Brain microvascular endothelial cell (primary cell): Measurements from ENCODE around the gene RAD9A.

Source experiments
- DNase-seq: peaks from one replicate; pipeline ENCODE4 v3.0.0-alpha.2; 2020
- H3K27ac ChIP-seq: fragments of 250-450 bp; sonication (Bioruptor Pico); 2 replicates; pipeline ENCODE4 v1.5.1; 2020; ENCODE audit warnings: mild to moderate bottlenecking, moderate library complexity
- H3K27me3 ChIP-seq: fragments of 250-450 bp; sonication (Bioruptor Pico); replicated peaks from 2 replicates; pipeline ENCODE4 v1.5.1; 2020; ENCODE audit warnings: mild to moderate bottlenecking
- H3K36me3 ChIP-seq: fragments of 250-450 bp; sonication (Bioruptor Pico); replicated peaks from 2 replicates; pipeline ENCODE4 v1.5.1; 2020; ENCODE audit warnings: mild to moderate bottlenecking
- H3K4me3 ChIP-seq: 2 replicates; pipeline ENCODE4 v1.5.1; 2011; ENCODE audit warnings: low read depth, mild to moderate bottlenecking, control low read depth, low read length, moderate library complexity
- in situ Hi-C: cut with HindIII; loops from 2 replicates; pipeline ENCODE4 v1.10.0; 2017; ENCODE audit warnings: low sequenced_read_pairs, low pct_ligation_motif_present
- TF ChIP-seq, protein P1 (sequence below): IDR thresholded peaks from 2 replicates; pipeline ENCODE4 v1.5.1; 2011; ENCODE audit warnings: low read depth, mild to moderate bottlenecking, moderate library complexity, low read length, control low read depth, inconsistent platforms; ENCODE audit errors: missing control alignments

Gene RAD9A

DNA sequence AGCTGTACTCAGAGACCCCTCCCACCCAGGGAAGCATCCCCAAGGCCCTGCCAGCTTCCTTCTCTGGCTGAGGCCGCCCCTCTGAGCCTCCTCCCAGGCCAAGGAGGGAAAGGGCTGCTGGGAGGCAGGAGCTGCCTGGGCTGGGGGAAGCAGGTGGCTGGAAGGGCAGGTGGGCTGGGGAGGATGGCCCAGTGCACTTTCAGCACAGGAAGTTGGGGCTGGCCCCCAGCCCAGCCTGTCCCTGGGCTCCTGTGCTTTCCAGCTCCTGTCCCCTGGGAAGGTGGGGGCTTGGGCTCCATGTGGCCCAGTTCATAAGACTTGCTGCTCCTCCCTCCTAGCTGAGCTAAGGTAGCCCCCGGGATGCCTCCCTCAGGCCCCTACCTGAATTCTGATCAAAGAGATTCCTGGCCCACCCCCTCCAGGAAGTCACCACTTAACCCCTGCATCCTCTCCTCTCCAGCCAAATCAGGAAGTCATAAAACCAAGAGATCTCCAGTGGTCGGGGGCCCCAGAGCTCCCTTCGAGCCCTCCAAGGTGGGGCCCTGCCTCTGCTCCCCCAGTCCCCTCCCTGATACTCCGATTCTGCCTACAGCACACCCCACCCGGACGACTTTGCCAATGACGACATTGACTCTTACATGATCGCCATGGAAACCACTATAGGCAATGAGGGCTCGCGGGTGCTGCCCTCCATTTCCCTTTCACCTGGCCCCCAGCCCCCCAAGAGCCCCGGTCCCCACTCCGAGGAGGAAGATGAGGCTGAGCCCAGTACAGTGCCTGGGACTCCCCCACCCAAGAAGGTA is 5.0 kb downstream of the RAD9A start:
- Histone ChIP-seq H3K36me3 (peaks cover 31% of the 10 kb centered on the region), H3K4me3 (no peak overlapping the region), H3K27ac (no peak overlapping the region), H3K27me3 (no peaks in the 10 kb centered on the region)
- in situ Hi-C loops: no loop called here
- DNase-seq: no peak
- TF ChIP-seq, protein P1, sequence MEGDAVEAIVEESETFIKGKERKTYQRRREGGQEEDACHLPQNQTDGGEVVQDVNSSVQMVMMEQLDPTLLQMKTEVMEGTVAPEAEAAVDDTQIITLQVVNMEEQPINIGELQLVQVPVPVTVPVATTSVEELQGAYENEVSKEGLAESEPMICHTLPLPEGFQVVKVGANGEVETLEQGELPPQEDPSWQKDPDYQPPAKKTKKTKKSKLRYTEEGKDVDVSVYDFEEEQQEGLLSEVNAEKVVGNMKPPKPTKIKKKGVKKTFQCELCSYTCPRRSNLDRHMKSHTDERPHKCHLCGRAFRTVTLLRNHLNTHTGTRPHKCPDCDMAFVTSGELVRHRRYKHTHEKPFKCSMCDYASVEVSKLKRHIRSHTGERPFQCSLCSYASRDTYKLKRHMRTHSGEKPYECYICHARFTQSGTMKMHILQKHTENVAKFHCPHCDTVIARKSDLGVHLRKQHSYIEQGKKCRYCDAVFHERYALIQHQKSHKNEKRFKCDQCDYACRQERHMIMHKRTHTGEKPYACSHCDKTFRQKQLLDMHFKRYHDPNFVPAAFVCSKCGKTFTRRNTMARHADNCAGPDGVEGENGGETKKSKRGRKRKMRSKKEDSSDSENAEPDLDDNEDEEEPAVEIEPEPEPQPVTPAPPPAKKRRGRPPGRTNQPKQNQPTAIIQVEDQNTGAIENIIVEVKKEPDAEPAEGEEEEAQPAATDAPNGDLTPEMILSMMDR: no peak

DNA sequence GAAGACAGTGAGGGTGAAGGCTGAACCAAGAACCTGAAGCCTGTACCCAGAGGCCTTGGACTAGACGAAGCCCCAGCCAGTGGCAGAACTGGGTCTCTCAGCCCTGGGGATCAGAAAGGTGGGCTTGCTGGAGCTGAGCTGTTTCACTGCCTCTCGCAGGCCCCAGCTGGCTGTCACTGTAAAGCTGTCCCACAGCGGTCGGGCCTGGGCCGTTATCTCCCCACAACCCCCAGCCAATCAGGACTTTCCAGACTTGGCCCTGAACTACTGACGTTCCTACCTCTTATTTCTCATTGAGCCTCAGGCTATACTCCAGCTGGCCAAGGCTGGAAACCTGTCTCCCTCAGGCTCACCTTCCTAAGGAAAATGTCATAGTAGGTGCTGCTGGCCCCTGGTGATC is 5.8 kb downstream of the RAD9A start:
- no peaks in the 10 kb centered on the region for H3K27me3 ChIP-seq
- no peak for DNase-seq
- no peak overlapping the region for H3K4me3 ChIP-seq
- TF ChIP-seq, protein P1: no peak
- no peak overlapping the region for H3K27ac ChIP-seq
- in situ Hi-C loops: no loop called here
- H3K36me3 ChIP-seq: peaks cover 31% of the 10 kb centered on the region

DNA sequence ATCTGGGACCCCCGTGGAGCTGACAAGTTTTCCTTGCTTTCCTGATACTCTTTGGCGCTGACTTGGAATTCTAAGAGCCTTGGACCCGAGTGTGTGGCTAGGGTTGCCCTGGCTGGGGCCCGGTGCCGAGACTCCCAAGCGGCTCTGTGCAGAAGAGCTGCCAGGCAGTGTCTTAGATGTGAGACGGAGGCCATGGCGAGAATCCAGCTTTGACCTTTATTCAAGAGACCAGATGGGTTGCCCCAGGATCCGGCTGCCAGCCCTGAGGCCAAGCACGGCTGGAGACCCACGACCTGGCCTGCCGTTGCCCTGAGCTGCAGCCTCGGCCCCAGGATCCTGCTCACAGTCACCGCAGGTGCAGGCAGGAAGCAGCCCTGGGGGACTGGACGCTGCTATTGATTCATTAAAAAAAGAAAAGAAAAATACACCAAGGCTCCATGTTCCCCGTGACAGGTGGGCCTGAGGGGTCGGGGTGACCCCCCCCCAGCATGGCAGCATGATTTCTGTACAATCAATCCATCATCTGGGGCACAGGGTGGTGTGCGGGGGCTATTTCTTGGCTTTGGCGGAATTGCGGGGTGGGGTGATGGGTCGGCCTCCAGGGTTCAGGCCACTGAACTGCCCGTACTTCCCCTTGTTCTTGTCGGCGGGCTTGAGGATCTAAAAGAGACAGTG is 6.3 kb downstream of the RAD9A start:
- TF ChIP-seq, protein P1: no peak
- Histone ChIP-seq H3K36me3 (peaks cover 31% of the 10 kb centered on the region), H3K27ac (no peak overlapping the region), H3K4me3 (no peak overlapping the region), H3K27me3 (no peaks in the 10 kb centered on the region)
- no peak for DNase-seq
- in situ Hi-C loops: no loop called here

DNA sequence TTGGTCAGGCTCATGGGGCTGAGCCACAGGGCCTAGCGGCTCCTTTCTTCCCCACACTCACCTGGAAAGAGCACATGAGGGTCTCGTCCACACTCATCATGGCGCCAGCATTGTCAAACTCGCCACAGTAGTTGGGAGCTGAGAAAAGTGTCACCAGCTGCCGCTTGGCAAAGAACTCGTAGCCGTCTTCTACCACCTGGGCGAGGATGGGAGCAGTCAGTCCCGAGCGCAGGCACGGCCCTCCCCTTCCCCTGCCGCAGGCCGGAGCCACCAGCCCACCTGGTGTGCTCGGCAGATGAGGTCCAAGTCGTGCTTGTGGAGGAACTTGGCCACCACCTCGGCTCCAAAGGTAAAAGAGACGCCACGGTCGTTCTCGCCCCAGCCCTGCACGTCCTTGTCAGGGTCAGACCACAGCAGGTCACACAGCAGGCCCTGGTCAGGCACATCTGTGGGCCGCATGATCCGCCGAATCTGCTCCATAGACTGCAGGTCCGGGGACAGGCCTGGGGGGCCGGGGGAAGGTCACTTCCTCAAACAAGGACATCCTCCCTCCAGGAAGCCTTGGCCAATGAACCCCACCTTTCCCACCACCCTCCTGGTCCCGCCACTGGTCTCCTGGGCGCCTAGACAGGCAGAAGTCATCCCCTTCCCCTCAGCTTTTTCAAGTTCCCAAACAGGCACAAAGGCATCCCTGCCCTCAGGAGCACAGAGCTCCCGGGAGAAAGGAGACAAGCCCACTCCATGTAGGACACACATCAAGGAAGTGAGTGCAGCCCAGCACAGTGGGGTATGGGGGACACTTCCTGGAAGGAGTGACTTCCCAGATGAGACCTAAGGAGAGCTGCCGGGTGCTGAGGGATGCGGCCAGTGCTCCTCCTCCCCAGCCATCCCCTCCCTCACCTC is 7.1 kb downstream of the RAD9A start:
- no peak overlapping the region for H3K4me3 ChIP-seq

DNA sequence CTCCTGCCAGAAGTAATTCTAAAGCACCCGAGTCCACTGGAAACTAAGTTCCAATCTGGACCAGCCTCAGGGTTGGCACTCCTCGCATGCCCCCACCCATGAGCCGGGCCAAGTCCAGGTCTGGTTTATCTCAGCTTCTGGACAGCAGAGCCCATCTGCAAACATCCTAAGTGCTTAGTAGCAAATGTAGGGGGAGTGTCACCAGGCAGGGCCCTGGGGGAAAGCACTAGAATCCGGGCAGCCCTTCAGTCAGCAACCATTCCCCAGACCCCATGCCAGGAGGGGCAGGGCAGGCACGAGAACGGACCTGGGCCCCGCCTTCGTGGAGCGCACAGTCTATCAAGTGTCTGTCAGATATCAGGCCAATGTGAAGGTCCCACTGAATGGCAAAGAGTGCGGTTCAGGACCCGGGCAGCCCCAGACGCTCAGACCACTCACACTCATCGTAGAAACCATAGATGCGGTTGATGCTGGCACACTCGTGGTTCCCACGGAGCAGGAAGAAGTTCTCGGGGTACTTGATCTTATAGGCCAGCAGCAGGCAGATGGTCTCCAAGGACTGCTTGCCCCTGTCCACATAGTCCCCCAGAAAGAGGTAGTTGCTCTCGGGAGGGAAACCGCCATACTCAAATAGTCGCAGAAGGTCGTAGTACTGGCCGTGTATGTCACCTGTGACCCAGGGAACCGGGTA is 8.6 kb downstream of the RAD9A start:
- TF ChIP-seq, protein P1: no peak
- in situ Hi-C loops: no loop called here
- no peak for DNase-seq
- H3K27me3 ChIP-seq: no peaks in the 10 kb centered on the region
- no peak overlapping the region for H3K27ac ChIP-seq
- H3K4me3 ChIP-seq: peak overlapping the region; percentile 85
- peaks cover 31% of the 10 kb centered on the region for H3K36me3 ChIP-seq

More for the DNA sequence above, 7.1 kb downstream of the RAD9A start:
- TF ChIP-seq, protein P1: no peak
- H3K27ac ChIP-seq: no peak overlapping the region
- DNase-seq: no peak
- in situ Hi-C loops: no loop called here
- H3K36me3 ChIP-seq: peaks cover 31% of the 10 kb centered on the region
- H3K27me3 ChIP-seq: no peaks in the 10 kb centered on the region
